GM12878 (cell line): Measurements from ENCODE around the gene NCLN. TPM values are rescaled to one million over a fixed set of nuclear protein-coding genes. Genes with fewer than 3 reads are reported as not detected.

ENCODE experiments used
- ASH2L ChIP-seq: fragments of 300-600, 200-600 bp; sonication (generic); IDR thresholded peaks from 2 replicates; pipeline ENCODE4 v1.6.1; 2017; ENCODE audit warnings: low read depth, mild to moderate bottlenecking, borderline replicate concordance
- CBX5 ChIP-seq: sonication (generic); IDR thresholded peaks from 2 replicates; pipeline ENCODE4 v1.6.1; 2016; ENCODE audit warnings: low read depth, moderate library complexity, mild to moderate bottlenecking, inconsistent platforms
- CEBPB ChIP-seq, 2 experiments: fragments of 150-350 bp in 1 of 2; IDR thresholded peaks; 2 replicates each; pipeline ENCODE4 v1.6.1; 2012 to 2014; ENCODE audit warnings: low read depth in 2 of 2, low read length in 2 of 2, borderline replicate concordance in 1 of 2, inconsistent platforms in 1 of 2
- CHD2 ChIP-seq: IDR thresholded peaks from 2 replicates; pipeline ENCODE4 v1.6.1; 2011; ENCODE audit warnings: low read depth, low read length, improper control_type of control experiment, borderline replicate concordance
- EZH2 ChIP-seq: IDR thresholded peaks from 2 replicates; pipeline ENCODE4 v1.6.1; 2012; ENCODE audit warnings: low read depth, mild to moderate bottlenecking, control low read depth, inconsistent platforms, low read length, borderline replicate concordance; ENCODE audit not compliant: control insufficient read depth
- HDAC2 ChIP-seq: fragments of 200-600 bp; sonication (generic); IDR thresholded peaks from 2 replicates; pipeline ENCODE4 v1.6.1; 2017
- IKZF2 ChIP-seq, 2 experiments: fragments of 450-650 bp; IDR thresholded peaks; 2 replicates each; pipeline ENCODE4 v1.6.1; 2017; ENCODE audit warnings: mild to moderate bottlenecking in 2 of 2, moderate library complexity in 2 of 2
- MXI1 ChIP-seq: fragments of 150-350 bp; IDR thresholded peaks from 2 replicates; pipeline ENCODE4 v1.6.1; 2011; ENCODE audit warnings: low read depth, mild to moderate bottlenecking, inconsistent platforms, low read length, improper control_type of control experiment
- NFIC ChIP-seq: IDR thresholded peaks from 2 replicates; pipeline ENCODE4 v1.6.1; 2012; ENCODE audit warnings: low read depth, mild to moderate bottlenecking, inconsistent platforms, low read length, moderate library complexity
- POU2F2 ChIP-seq: IDR thresholded peaks from 3 replicates; pipeline ENCODE4 v1.6.1; 2011; ENCODE audit warnings: low read depth, mild to moderate bottlenecking, low read length, borderline replicate concordance
- SIX5 ChIP-seq: IDR thresholded peaks from 2 replicates; pipeline ENCODE4 v1.6.1; 2011; ENCODE audit warnings: mild to moderate bottlenecking, low read depth, low read length, moderate library complexity; ENCODE audit not compliant: severe bottlenecking
- SRF ChIP-seq, 2 experiments: IDR thresholded peaks; 2 replicates each; pipeline ENCODE4 v1.6.1; 2011; ENCODE audit warnings: low read depth in 2 of 2, low read length in 2 of 2, mild to moderate bottlenecking in 1 of 2, moderate library complexity in 1 of 2
- TARDBP ChIP-seq: IDR thresholded peaks from 2 replicates; pipeline ENCODE4 v1.6.1; 2016; ENCODE audit warnings: borderline replicate concordance
- TCF12 ChIP-seq: IDR thresholded peaks from 2 replicates; pipeline ENCODE4 v1.6.1; 2011; ENCODE audit warnings: low read depth, mild to moderate bottlenecking, low read length
- WRNIP1 ChIP-seq: IDR thresholded peaks from 2 replicates; pipeline ENCODE4 v1.6.1; 2011; ENCODE audit warnings: low read depth, low read length, improper control_type of control experiment, borderline replicate concordance
- YBX1 ChIP-seq: fragments of 450-650 bp; IDR thresholded peaks from 2 replicates; pipeline ENCODE4 v1.6.1; 2016; ENCODE audit warnings: antibody characterized with exemption
- ZSCAN29 ChIP-seq: fragments of 450-650 bp; IDR thresholded peaks from 2 replicates; pipeline ENCODE4 v1.6.1; 2017; ENCODE audit warnings: mild to moderate bottlenecking, moderate library complexity
- polyA plus RNA-seq, 11 experiments: library from polyadenylated mRNA; depleted of rRNA in 4 of 11; unstranded in 6 of 11; stranded (reverse) in 5 of 11; fragments of >200 nt; fragmentation: Nextera tagmentation in 4 of 11; fragmentation: Illumina TruSeq in 1 of 11; extraction: Ambion mirVana in 4 of 11; extraction: Trizol in 1 of 11; gene quantifications; 1 replicate in 1 of 11; 2 replicates in 10 of 11; pipeline versions ENCODE4 v1.2.1 to v1.2.3, GENCODE V29; 2011 to 2016; ENCODE audit warnings: inconsistent platforms in 2 of 11, missing spikeins in 2 of 11, low read depth in 1 of 11
- total RNA-seq, 4 experiments: library from RNA; depleted of rRNA in 3 of 4; stranded (reverse); fragments of >200 nt in 3 of 4; fragmentation: Illumina TruSeq in 1 of 4; extraction: Trizol in 1 of 4; gene quantifications; 2 replicates each; pipeline versions ENCODE4 v1.2.1 to v1.2.3, GENCODE V29; 2013 to 2021
- TF ChIP-seq, protein P1 (sequence below): fragments of 450-650 bp; formaldehyde crosslinking; IDR thresholded peaks from 2 replicates; pipeline ENCODE4 v1.4.0; 2020; ENCODE audit warnings: mild to moderate bottlenecking, moderate library complexity
- TF ChIP-seq, protein P2 (sequence below): IDR thresholded peaks from 2 replicates; pipeline ENCODE4 v1.6.1; 2011; ENCODE audit warnings: borderline replicate concordance, low read depth, mild to moderate bottlenecking, moderate library complexity, mixed read lengths, low read length; ENCODE audit not compliant: insufficient read depth; ENCODE audit errors: extremely low read length
- TF ChIP-seq, protein P3 (sequence below): fragments of 450-650 bp; IDR thresholded peaks from 2 replicates; pipeline ENCODE4 v1.6.1; 2017; ENCODE audit warnings: mild to moderate bottlenecking

The NCLN gene
- total and polyA plus RNA-seq, 10 of the 15 experiments (the other 5 are each of a cell fraction or from before 2014, with no cell fraction given) = 2.2 to 79.1 (median 36.0) TPM

DNA sequence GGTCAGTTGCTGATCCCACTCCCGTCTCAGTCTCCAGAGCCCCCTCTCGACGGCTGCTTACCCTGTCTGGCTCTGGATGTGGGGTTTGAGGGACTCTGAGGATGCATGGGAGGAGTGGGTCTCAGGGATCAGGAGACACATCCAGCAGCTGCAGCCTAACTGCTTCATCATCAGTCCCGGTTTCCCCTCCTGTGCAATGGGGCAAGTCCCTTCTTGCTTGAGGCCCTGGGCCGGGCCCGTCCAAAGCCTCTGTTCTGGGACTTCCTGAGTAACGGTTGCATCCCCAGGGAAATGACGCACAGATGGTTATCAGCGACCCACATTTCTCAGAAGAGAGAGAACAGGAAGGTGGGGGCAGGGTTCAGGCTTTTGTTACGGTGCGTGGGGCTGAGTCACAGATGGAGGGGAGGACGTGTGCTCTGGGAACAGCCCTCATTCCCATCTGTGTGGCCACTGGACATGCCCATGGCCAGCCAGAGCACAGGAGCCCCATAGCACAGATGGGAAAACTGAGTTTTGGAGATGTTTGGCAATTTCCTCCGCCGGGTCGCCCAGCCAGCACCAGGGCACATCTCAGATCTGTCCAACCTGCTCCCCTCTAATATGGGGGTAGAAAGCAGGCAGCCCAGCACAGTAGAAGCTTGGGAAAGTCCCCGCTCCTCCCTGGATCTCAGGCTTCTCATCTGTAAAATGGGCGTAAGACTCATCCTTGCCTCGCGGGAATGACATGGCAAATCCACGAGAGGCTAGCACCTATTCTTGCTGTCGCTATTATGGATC is 30.6 kb upstream of the NCLN start (continued):
- peak; percentile 87; the same call in 1 of the 2 replicates for TF ChIP-seq NFIC
- TF ChIP-seq ZSCAN29 = no peak
- no peak for TF ChIP-seq SIX5
- TF ChIP-seq POU2F2 = peak; percentile 49; the same call in 1 of the 3 replicates
- TF ChIP-seq EZH2 = no peak
- no peak for TF ChIP-seq CEBPB (IDR thresholded peaks at IDR 0.05; ENCODE audit: borderline replicate concordance in 1 of 2, low read depth in 2 of 2, low read length in 2 of 2)
- TF ChIP-seq CHD2 = peak; percentile 78; the same call in 1 of the 2 replicates
- TF ChIP-seq SRF (IDR thresholded peaks at IDR 0.05; ENCODE audit: low read depth in 2 of 2, low read length in 2 of 2) = 0 out of 4 replicates have a peak, but pooled peaks of 1 of the 2 experiments have one; percentile 19
- peak; percentile 96 for TF ChIP-seq IKZF2 (IDR thresholded peaks at IDR 0.05)
- no peak for TF ChIP-seq ASH2L
- 0 out of 2 replicates have a peak, but pooled peaks have one; percentile 43 for TF ChIP-seq TARDBP
- TF ChIP-seq MXI1 = no peak
- TF ChIP-seq, protein P1, sequence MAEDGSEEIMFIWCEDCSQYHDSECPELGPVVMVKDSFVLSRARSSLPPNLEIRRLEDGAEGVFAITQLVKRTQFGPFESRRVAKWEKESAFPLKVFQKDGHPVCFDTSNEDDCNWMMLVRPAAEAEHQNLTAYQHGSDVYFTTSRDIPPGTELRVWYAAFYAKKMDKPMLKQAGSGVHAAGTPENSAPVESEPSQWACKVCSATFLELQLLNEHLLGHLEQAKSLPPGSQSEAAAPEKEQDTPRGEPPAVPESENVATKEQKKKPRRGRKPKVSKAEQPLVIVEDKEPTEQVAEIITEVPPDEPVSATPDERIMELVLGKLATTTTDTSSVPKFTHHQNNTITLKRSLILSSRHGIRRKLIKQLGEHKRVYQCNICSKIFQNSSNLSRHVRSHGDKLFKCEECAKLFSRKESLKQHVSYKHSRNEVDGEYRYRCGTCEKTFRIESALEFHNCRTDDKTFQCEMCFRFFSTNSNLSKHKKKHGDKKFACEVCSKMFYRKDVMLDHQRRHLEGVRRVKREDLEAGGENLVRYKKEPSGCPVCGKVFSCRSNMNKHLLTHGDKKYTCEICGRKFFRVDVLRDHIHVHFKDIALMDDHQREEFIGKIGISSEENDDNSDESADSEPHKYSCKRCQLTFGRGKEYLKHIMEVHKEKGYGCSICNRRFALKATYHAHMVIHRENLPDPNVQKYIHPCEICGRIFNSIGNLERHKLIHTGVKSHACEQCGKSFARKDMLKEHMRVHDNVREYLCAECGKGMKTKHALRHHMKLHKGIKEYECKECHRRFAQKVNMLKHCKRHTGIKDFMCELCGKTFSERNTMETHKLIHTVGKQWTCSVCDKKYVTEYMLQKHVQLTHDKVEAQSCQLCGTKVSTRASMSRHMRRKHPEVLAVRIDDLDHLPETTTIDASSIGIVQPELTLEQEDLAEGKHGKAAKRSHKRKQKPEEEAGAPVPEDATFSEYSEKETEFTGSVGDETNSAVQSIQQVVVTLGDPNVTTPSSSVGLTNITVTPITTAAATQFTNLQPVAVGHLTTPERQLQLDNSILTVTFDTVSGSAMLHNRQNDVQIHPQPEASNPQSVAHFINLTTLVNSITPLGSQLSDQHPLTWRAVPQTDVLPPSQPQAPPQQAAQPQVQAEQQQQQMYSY = no peak
- TF ChIP-seq, protein P2, sequence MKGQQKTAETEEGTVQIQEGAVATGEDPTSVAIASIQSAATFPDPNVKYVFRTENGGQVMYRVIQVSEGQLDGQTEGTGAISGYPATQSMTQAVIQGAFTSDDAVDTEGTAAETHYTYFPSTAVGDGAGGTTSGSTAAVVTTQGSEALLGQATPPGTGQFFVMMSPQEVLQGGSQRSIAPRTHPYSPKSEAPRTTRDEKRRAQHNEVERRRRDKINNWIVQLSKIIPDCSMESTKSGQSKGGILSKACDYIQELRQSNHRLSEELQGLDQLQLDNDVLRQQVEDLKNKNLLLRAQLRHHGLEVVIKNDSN = no peak
- peak; percentile 72 for TF ChIP-seq TCF12
- TF ChIP-seq WRNIP1 = no peak
- TF ChIP-seq, protein P3, sequence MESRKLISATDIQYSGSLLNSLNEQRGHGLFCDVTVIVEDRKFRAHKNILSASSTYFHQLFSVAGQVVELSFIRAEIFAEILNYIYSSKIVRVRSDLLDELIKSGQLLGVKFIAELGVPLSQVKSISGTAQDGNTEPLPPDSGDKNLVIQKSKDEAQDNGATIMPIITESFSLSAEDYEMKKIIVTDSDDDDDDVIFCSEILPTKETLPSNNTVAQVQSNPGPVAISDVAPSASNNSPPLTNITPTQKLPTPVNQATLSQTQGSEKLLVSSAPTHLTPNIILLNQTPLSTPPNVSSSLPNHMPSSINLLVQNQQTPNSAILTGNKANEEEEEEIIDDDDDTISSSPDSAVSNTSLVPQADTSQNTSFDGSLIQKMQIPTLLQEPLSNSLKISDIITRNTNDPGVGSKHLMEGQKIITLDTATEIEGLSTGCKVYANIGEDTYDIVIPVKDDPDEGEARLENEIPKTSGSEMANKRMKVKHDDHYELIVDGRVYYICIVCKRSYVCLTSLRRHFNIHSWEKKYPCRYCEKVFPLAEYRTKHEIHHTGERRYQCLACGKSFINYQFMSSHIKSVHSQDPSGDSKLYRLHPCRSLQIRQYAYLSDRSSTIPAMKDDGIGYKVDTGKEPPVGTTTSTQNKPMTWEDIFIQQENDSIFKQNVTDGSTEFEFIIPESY = no peak
- 0 out of 2 replicates have a peak, but pooled peaks have one; percentile 60 for TF ChIP-seq CBX5
- TF ChIP-seq HDAC2 = no peak
- TF ChIP-seq YBX1 = no peak
